HEK293 (cell line): Measurements from ENCODE around the gene CD207.

ENCODE experiments used
- CTCF ChIA-PET: fragments of 350-600 bp; formaldehyde crosslinking; extraction: SDS; loops from one replicate; lab custom pipeline; 2021; ENCODE audit warnings: antibody characterized with exemption; lab: Yijun Ruan, JAX
- POLR2A ChIA-PET: fragments of 300-600 bp; formaldehyde crosslinking; extraction: SDS; loops from one replicate; lab custom pipeline; 2020; ENCODE audit warnings: antibody characterized with exemption, inconsistent platforms; lab: Yijun Ruan, JAX
- H3K27ac ChIP-seq: fragments of 200-500 bp; sonication (Bioruptor generic); 2 replicates; pipeline ENCODE4 v1.5.1; 2014; ENCODE audit warnings: low read depth, low read length, control low read depth, inconsistent platforms; ENCODE audit errors: extremely low read depth
- H3K36me3 ChIP-seq, 2 experiments: fragments of 200-500 bp in 1 of 2; sonication (Bioruptor generic) in 1 of 2; 1 replicate in 1 of 2; 2 replicates in 1 of 2; pipeline ENCODE4 v1.5.1; 2014 to 2017; ENCODE audit warnings: inconsistent platforms in 2 of 2, low read length in 2 of 2; ENCODE audit not compliant: control insufficient read depth in 2 of 2, insufficient read depth in 1 of 2
- H3K4me1 ChIP-seq: fragments of 200-500 bp; sonication (Bioruptor generic); 2 replicates; pipeline ENCODE4 v1.5.1; 2014; ENCODE audit warnings: mild to moderate bottlenecking, low read length, inconsistent platforms; ENCODE audit not compliant: control insufficient read depth, insufficient read depth
- H3K4me3 ChIP-seq: 2 replicates; pipeline ENCODE4 v1.5.1; 2011; ENCODE audit warnings: low read depth, mild to moderate bottlenecking, control low read depth, low read length, moderate library complexity
- H3K9me3 ChIP-seq: fragments of 200-500 bp; sonication (Bioruptor generic); 2 replicates; pipeline ENCODE4 v1.5.1; 2014; ENCODE audit warnings: low read depth, low read length, inconsistent platforms; ENCODE audit not compliant: control insufficient read depth, insufficient read depth
- BCL11A ChIP-seq: fragments of 450-650 bp; formaldehyde crosslinking; IDR thresholded peaks from 2 replicates; pipeline ENCODE4 v1.5.1; 2016; ENCODE audit warnings: low read depth, missing biosample characterization, missing genetic modification characterization
- GFI1B ChIP-seq: fragments of 450-650 bp; formaldehyde crosslinking; IDR thresholded peaks from 2 replicates; pipeline ENCODE4 v1.5.1; 2016; ENCODE audit warnings: missing biosample characterization, missing genetic modification characterization
- HOXC10 ChIP-seq: sonication (generic); formaldehyde crosslinking; IDR thresholded peaks from 2 replicates; pipeline ENCODE4 v1.8.1; 2023; ENCODE audit warnings: mild to moderate bottlenecking, missing genetic modification reagents
- KLF1 ChIP-seq: fragments of 450-650 bp; formaldehyde crosslinking; IDR thresholded peaks from 2 replicates; pipeline ENCODE4 v1.5.1; 2016; ENCODE audit warnings: missing biosample characterization, missing genetic modification characterization
- KLF8 ChIP-seq: fragments of 450-650 bp; formaldehyde crosslinking; IDR thresholded peaks from 2 replicates; pipeline ENCODE4 v1.5.1; 2016; ENCODE audit warnings: missing biosample characterization, missing genetic modification characterization
- OSR2 ChIP-seq: fragments of 450-650 bp; formaldehyde crosslinking; IDR thresholded peaks from 2 replicates; pipeline ENCODE4 v1.5.1; 2016; ENCODE audit warnings: missing biosample characterization, missing genetic modification characterization
- ZEB2 ChIP-seq: fragments of 450-650 bp; formaldehyde crosslinking; IDR thresholded peaks from 2 replicates; pipeline ENCODE4 v1.5.1; 2016; ENCODE audit warnings: missing biosample characterization, missing genetic modification characterization
- ZFP3 ChIP-seq: fragments of 450-650 bp; formaldehyde crosslinking; IDR thresholded peaks from 2 replicates; pipeline ENCODE4 v1.5.1; 2016; ENCODE audit warnings: low read depth, missing biosample characterization, missing genetic modification characterization
- ZNF10 ChIP-seq: fragments of 450-650 bp; formaldehyde crosslinking; IDR thresholded peaks from 2 replicates; pipeline ENCODE4 v1.5.1; 2017; ENCODE audit warnings: missing biosample characterization, missing genetic modification characterization
- ZNF148 ChIP-seq: fragments of 450-650 bp; formaldehyde crosslinking; IDR thresholded peaks from 2 replicates; pipeline ENCODE4 v1.5.0; 2017; ENCODE audit warnings: missing biosample characterization, missing genetic modification characterization, borderline replicate concordance
- ZNF174 ChIP-seq: fragments of 450-650 bp; formaldehyde crosslinking; IDR thresholded peaks from 2 replicates; pipeline ENCODE4 v1.5.0; 2017; ENCODE audit warnings: missing biosample characterization, mild to moderate bottlenecking, missing genetic modification characterization
- ZNF18 ChIP-seq: fragments of 450-650 bp; formaldehyde crosslinking; IDR thresholded peaks from 2 replicates; pipeline ENCODE4 v1.5.1; 2016; ENCODE audit warnings: missing biosample characterization, missing genetic modification characterization
- ZNF19 ChIP-seq: fragments of 450-650 bp; formaldehyde crosslinking; IDR thresholded peaks from 2 replicates; pipeline ENCODE4; 2016; ENCODE audit warnings: missing biosample characterization, missing genetic modification characterization, low read depth
- ZNF221 ChIP-seq: fragments of 450-650 bp; formaldehyde crosslinking; IDR thresholded peaks from 2 replicates; pipeline ENCODE4 v1.5.1; 2017; ENCODE audit warnings: missing biosample characterization, missing genetic modification characterization, borderline replicate concordance
- ZNF239 ChIP-seq: fragments of 450-650 bp; formaldehyde crosslinking; IDR thresholded peaks from 2 replicates; pipeline ENCODE4 v1.5.1; 2016; ENCODE audit warnings: missing biosample characterization, missing genetic modification characterization
- ZNF311 ChIP-seq: fragments of 450-650 bp; formaldehyde crosslinking; IDR thresholded peaks from 2 replicates; pipeline ENCODE4 v1.5.1; 2017; ENCODE audit warnings: missing biosample characterization, missing genetic modification characterization, borderline replicate concordance
- ZNF354C ChIP-seq: fragments of 450-650 bp; formaldehyde crosslinking; IDR thresholded peaks from 2 replicates; pipeline ENCODE4 v1.5.1; 2016; ENCODE audit warnings: missing biosample characterization, missing genetic modification characterization, low read depth, borderline replicate concordance
- ZNF544 ChIP-seq: fragments of 450-650 bp; formaldehyde crosslinking; IDR thresholded peaks from 2 replicates; pipeline ENCODE4 v1.5.0; 2017; ENCODE audit warnings: missing biosample characterization, missing genetic modification characterization
- ZNF548 ChIP-seq: fragments of 450-650 bp; formaldehyde crosslinking; IDR thresholded peaks from 2 replicates; pipeline ENCODE4 v1.5.1; 2016; ENCODE audit warnings: missing biosample characterization, missing genetic modification characterization
- ZNF560 ChIP-seq: fragments of 450-650 bp; formaldehyde crosslinking; IDR thresholded peaks from 2 replicates; pipeline ENCODE4 v1.5.1; 2017; ENCODE audit warnings: missing biosample characterization, missing genetic modification characterization, borderline replicate concordance
- ZNF561 ChIP-seq: fragments of 450-650 bp; IDR thresholded peaks from 2 replicates; pipeline ENCODE4 v1.5.1; 2018; ENCODE audit warnings: missing biosample characterization, missing genetic modification characterization, borderline replicate concordance
- ZNF658 ChIP-seq: fragments of 450-650 bp; formaldehyde crosslinking; IDR thresholded peaks from 2 replicates; pipeline ENCODE4; 2016; ENCODE audit warnings: missing biosample characterization, missing genetic modification characterization
- ZNF677 ChIP-seq: fragments of 450-650 bp; IDR thresholded peaks from 2 replicates; pipeline ENCODE4 v1.5.0; 2018; ENCODE audit warnings: missing biosample characterization, mild to moderate bottlenecking, missing genetic modification characterization, moderate library complexity
- ZNF768 ChIP-seq: fragments of 450-650 bp; formaldehyde crosslinking; IDR thresholded peaks from 2 replicates; pipeline ENCODE4 v1.5.1; 2018; ENCODE audit warnings: missing biosample characterization, mild to moderate bottlenecking, missing genetic modification characterization
- ZNF791 ChIP-seq: fragments of 450-650 bp; formaldehyde crosslinking; IDR thresholded peaks from 2 replicates; pipeline ENCODE4 v1.5.1; 2016; ENCODE audit warnings: missing biosample characterization, missing genetic modification characterization
- ZSCAN16 ChIP-seq: fragments of 450-650 bp; formaldehyde crosslinking; IDR thresholded peaks from 2 replicates; pipeline ENCODE4 v1.5.1; 2016; ENCODE audit warnings: missing biosample characterization, missing genetic modification characterization
- TF ChIP-seq, protein P1 (sequence below): fragments of 450-650 bp; formaldehyde crosslinking; IDR thresholded peaks from 2 replicates; pipeline ENCODE4; 2016; ENCODE audit warnings: missing biosample characterization, missing genetic modification characterization

CD207 gene

GRCh38 chr2:70826696-70827350 lies 8.8 kb downstream of the CD207 start:
- POLR2A ChIA-PET, result no interaction called here
- CTCF ChIA-PET, result interaction anchor here (0.7 to 1.5 kb wide), 3 partner anchors 34 to 885 kb away, joined by 3 to 4 read pairs (median 3); no protein-coding TSS in a partner anchor
- H3K4me1 ChIP-seq, result no peaks in the 10 kb centered on the region
- no peaks in the 10 kb centered on the region for H3K9me3 ChIP-seq
- H3K27ac ChIP-seq, result no peak overlapping the region
- peaks cover 0 to 6% of the 10 kb centered on the region in 2 experiments; a peak in 1 of 3 replicates for H3K36me3 ChIP-seq
- no peak overlapping the region for H3K4me3 ChIP-seq
- no peak for TF ChIP-seq ZNF174 (tag by site-specific recombination)
- TF ChIP-seq KLF8 (tag by site-specific recombination), result no peak
- TF ChIP-seq ZSCAN16 (tag by site-specific recombination), result no peak
- no peak for TF ChIP-seq ZNF311
- TF ChIP-seq ZNF791 (tag by site-specific recombination), result no peak
- no peak for TF ChIP-seq KLF1 (tag by site-specific recombination)
- no peak for TF ChIP-seq ZNF148 (tag by site-specific recombination)
- TF ChIP-seq ZNF221 (tag by site-specific recombination), result no peak
- TF ChIP-seq ZFP3 (tag by site-specific recombination), result no peak

DNA sequence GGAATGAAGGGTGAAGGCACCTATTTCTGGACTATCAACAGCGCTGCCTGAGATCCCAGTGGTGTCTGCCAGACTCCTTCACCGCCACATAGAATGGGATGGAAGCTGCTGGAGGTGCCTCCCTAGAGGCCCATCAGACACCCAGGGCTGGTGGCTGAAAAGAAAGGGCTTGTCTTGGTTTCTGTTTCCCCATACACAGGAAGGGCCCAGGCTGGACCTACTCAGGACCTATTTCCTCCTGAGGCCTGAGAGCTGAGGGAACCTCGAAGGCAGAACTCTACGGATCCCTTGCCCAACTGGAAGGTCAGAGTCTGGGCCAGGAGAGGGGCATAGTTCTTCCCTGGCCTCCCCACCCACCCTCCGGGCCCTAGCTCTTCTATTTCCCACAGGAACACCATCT lies 12.4 kb downstream of the CD207 start:
- Histone ChIP-seq H3K9me3 (no peaks in the 10 kb centered on the region), H3K36me3 (no peaks in the 10 kb centered on the region), H3K4me3 (no peak overlapping the region), H3K4me1 (no peaks in the 10 kb centered on the region), H3K27ac (no peak overlapping the region)
- POLR2A ChIA-PET, result no interaction called here
- TF ChIP-seq ZNF561 (tag by site-specific recombination) (no peak), ZNF548 (tag by site-specific recombination) (no peak), ZNF10 (tag by site-specific recombination) (no peak), ZNF768 (no peak), GFI1B (tag by site-specific recombination) (no peak), ZNF239 (tag by site-specific recombination) (no peak), HOXC10 (CRISPR knock-in tag) (no peak), ZNF560 (no peak), ZNF354C (no peak), OSR2 (tag by site-specific recombination) (no peak), ZNF19 (no peak), ZNF677 (no peak), ZEB2 (tag by site-specific recombination) (no peak), ZNF544 (tag by site-specific recombination) (no peak), ZNF18 (tag by site-specific recombination) (no peak), BCL11A (tag by site-specific recombination) (no peak), ZNF658 (tag by site-specific recombination) (no peak)
- TF ChIP-seq, protein P1, sequence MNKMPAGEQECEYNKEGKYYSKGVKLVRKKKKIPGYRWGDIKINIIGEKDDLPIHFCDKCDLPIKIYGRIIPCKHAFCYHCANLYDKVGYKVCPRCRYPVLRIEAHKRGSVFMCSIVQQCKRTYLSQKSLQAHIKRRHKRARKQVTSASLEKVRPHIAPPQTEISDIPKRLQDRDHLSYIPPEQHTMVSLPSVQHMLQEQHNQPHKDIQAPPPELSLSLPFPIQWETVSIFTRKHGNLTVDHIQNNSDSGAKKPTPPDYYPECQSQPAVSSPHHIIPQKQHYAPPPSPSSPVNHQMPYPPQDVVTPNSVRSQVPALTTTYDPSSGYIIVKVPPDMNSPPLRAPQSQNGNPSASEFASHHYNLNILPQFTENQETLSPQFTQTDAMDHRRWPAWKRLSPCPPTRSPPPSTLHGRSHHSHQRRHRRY (tag by site-specific recombination), result no peak
- CTCF ChIA-PET, result no interaction called here
